Tibial artery (tissue), 4 donors: ENCODE results near the gene LRRC3.

Experiments used
- DNase-seq, 2 donors: peaks; one replicate each; pipeline ENCODE4 v3.0.0-alpha.2; 2019
- H3K27ac ChIP-seq, 2 donors: fragments of 200-600 bp; sonication (generic) in 1 of 2; 1 replicate in 1 of 2; 2 replicates in 1 of 2; pipeline ENCODE4 v1.5.1; 2018 to 2019; ENCODE audit warnings: mild to moderate bottlenecking in 1 of 2
- H3K27me3 ChIP-seq, 2 donors: fragments of 200-600 bp; sonication (generic) in 1 of 2; one replicate each; pipeline versions ENCODE4 v1.5.1 to v1.6.0; 2016 to 2019
- H3K36me3 ChIP-seq, 3 donors: fragments of 200-600 bp; sonication (generic) in 2 of 3; one replicate each; pipeline ENCODE4 v1.5.1; 2016 to 2019; ENCODE audit warnings: mild to moderate bottlenecking in 2 of 3
- H3K4me1 ChIP-seq, 4 donors: fragments of 200-600 bp; sonication (generic) in 2 of 4; 1 replicate in 3 of 4; 2 replicates in 1 of 4; pipeline ENCODE4 v1.5.1; 2016 to 2019
- H3K4me3 ChIP-seq, 2 donors: fragments of 200-600 bp; sonication (generic) in 1 of 2; 1 replicate in 1 of 2; 2 replicates in 1 of 2; pipeline ENCODE4 v1.5.1; 2018 to 2019; ENCODE audit warnings: mild to moderate bottlenecking in 2 of 2
- H3K9me3 ChIP-seq, 3 donors: fragments of 200-600 bp; sonication (generic) in 1 of 3; one replicate each; pipeline ENCODE4 v1.5.1; 2016 to 2019
- CTCF ChIP-seq, 2 experiments: fragments of 200-600 bp in 1 of 2; fragments of 450-650 bp in 1 of 2; IDR thresholded peaks; one replicate each; pipeline ENCODE4 v1.5.1; 2017 to 2019; ENCODE audit warnings: antibody characterized with exemption in 2 of 2, mild to moderate bottlenecking in 1 of 2, moderate library complexity in 1 of 2
- intact Hi-C: fragments of 100-400 bp; cut with DNase I; formaldehyde crosslinking; loops from one replicate; pipeline ENCODE4 v1.15.0; 2023; ENCODE audit warnings: low total_unique reads

LRRC3 gene

GRCh38 chr21:44443891-44444285, 11.4 kb upstream of the LRRC3 start:
- H3K4me3 ChIP-seq = no peak overlapping the region
- H3K4me1 ChIP-seq = no peaks in the 10 kb centered on the region
- intact Hi-C loops = no loop called here
- no peaks in the 10 kb centered on the region for H3K9me3 ChIP-seq
- H3K36me3 ChIP-seq = no peaks in the 10 kb centered on the region
- no peak overlapping the region for H3K27ac ChIP-seq
- peaks cover 0 to 35% of the 10 kb centered on the region in 2 donors for H3K27me3 ChIP-seq
- peak in 1 of 2 donors; percentile 54 for DNase-seq
- TF ChIP-seq CTCF (IDR thresholded peaks at IDR 0.05) = no peak

- H3K36me3 ChIP-seq = no peaks in the 10 kb centered on the region
- H3K27me3 ChIP-seq = peaks cover 0 to 40% of the 10 kb centered on the region in 2 donors
- intact Hi-C loops = no loop called here
- H3K9me3 ChIP-seq = no peaks in the 10 kb centered on the region
- no peaks in the 10 kb centered on the region for H3K4me1 ChIP-seq
- DNase-seq = peak in 1 of 2 donors; percentile 38
- no peak overlapping the region for H3K4me3 ChIP-seq
- no peak for TF ChIP-seq CTCF (IDR thresholded peaks at IDR 0.05)
- H3K27ac ChIP-seq = no peak overlapping the region
Measured at GRCh38 chr21:44444286-44444931, 10.9 kb upstream of the LRRC3 start.

- no peak for TF ChIP-seq CTCF (IDR thresholded peaks at IDR 0.05)
- intact Hi-C loops = no loop called here
- peak in 1 of 2 donors; percentile 31 for DNase-seq
- Histone ChIP-seq H3K9me3 (no peaks in the 10 kb centered on the region), H3K4me3 (no peak overlapping the region), H3K27me3 (peaks cover 0 to 48% of the 10 kb centered on the region in 2 donors), H3K4me1 (no peaks in the 10 kb centered on the region), H3K27ac (no peak overlapping the region), H3K36me3 (no peaks in the 10 kb centered on the region)
Measured at GRCh38 chr21:44445145-44445812, 10.0 kb upstream of the LRRC3 start.

- intact Hi-C loops = no loop called here
- H3K9me3 ChIP-seq = peaks cover 0 to 12% (median 0%) of the 10 kb centered on the region in 3 donors
- H3K27me3 ChIP-seq = peaks cover 0 to 45% of the 10 kb centered on the region in 2 donors
- no peak for TF ChIP-seq CTCF (IDR thresholded peaks at IDR 0.05)
- H3K36me3 ChIP-seq = no peaks in the 10 kb centered on the region
- peak in 1 of 2 donors; percentile 15 for DNase-seq
- no peak overlapping the region for H3K4me3 ChIP-seq
- no peaks in the 10 kb centered on the region for H3K4me1 ChIP-seq
- no peak overlapping the region for H3K27ac ChIP-seq
Measured at GRCh38 chr21:44448651-44449131, 6.6 kb upstream of the LRRC3 start.

GRCh38 chr21:44449473-44450363, 5.6 kb upstream of the LRRC3 start:
- peaks cover 0 to 12% (median 8%) of the 10 kb centered on the region in 3 donors for H3K9me3 ChIP-seq
- intact Hi-C loops = no loop called here
- H3K27ac ChIP-seq = no peak overlapping the region
- H3K27me3 ChIP-seq = peaks cover 0 to 36% of the 10 kb centered on the region in 2 donors
- no peak for TF ChIP-seq CTCF (IDR thresholded peaks at IDR 0.05)
- no peaks in the 10 kb centered on the region for H3K36me3 ChIP-seq
- peak; percentile 21 to 59 for DNase-seq
- no peaks in the 10 kb centered on the region for H3K4me1 ChIP-seq
- H3K4me3 ChIP-seq = no peak overlapping the region
